ENCODE results near the gene FAM3D. TPM values are rescaled to one million over a fixed set of nuclear protein-coding genes. Genes with fewer than 3 reads are reported as not detected.
"Not testable (repeated sequence)": the region's sequence is repeated elsewhere in the genome, so short reads cannot be mapped to it uniquely, and the experiment has no call there.

Gene FAM3D
- total RNA-seq, 1 experiment from 2014 or later, result not detected

- no peak for DNase-seq (ENCODE audit: low read depth, low spot score)
- ChIA-PET POLR2A (no interaction called here), CTCF (no interaction called here)
- no peak for ATAC-seq
- H3K9me3 ChIP-seq (ENCODE audit: control insufficient read depth, insufficient read depth, low read depth, low read length), result peaks cover 7% of the 10 kb centered on the region; the same call in 1 of the 2 replicates
- TF ChIP-seq POLR2AphosphoS5 (IDR thresholded peaks at IDR 0.05; ENCODE audit: low read depth, low read length) (no peak), SIN3A (IDR thresholded peaks at IDR 0.05; ENCODE audit: borderline replicate concordance, insufficient read depth, low read depth, low read length) (no peak), TCF7L2 (IDR thresholded peaks at IDR 0.05; ENCODE audit: low read depth, low read length) (no peak), REST (IDR thresholded peaks at IDR 0.05; ENCODE audit: insufficient read depth in 1 of 2, low read depth in 2 of 2, low read length in 1 of 2) (no peak)
- H3K4me1 ChIP-seq (ENCODE audit: control insufficient read depth, insufficient read depth, low read length), result no peaks in the 10 kb centered on the region
- intact Hi-C loops (cut with micrococcal nuclease; ENCODE audit: unreplicated experiment) (no loop called here), in situ Hi-C loops (cut with HindIII; ENCODE audit: low pct_unique_long_range_greater_than_20kb, low sequenced_read_pairs) (no loop called here)
- no peaks in the 10 kb centered on the region for H3K27me3 ChIP-seq (ENCODE audit: control insufficient read depth, insufficient read depth, low read length)
- no peak overlapping the region for H3K4me3 ChIP-seq (ENCODE audit: low read depth in 2 of 2, low read length in 2 of 2)
- no TSS peak for BruUV-seq (replicated peaks)
- no peaks in the 10 kb centered on the region for H3K36me3 ChIP-seq (ENCODE audit: control insufficient read depth, insufficient read depth, low read length)
- no peak overlapping the region for H3K27ac ChIP-seq (ENCODE audit: low read length)
Measured at GRCh38 chr3:58696093-58696492, 29.5 kb upstream of the FAM3D start.

DNA sequence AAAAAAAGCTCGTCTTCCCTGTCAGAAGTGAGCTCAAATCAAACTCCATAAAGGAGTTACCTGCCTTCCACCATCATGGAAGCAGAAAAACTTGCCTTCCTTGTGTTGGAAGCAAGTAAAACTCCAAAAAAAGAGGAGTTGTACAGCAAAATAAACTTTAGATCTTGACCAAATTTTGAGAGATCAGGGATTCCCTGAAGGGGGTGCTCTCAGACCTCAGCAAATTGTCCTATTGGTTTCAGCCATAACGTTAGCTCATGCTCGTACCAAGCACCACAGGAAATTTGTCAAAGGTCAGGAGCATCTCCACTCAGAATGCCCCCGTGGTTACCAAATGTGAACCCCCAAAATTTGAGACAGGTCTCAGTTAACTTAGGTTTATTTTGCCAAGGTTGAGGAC is 28.7 kb upstream of the FAM3D start:
- H3K9me3 ChIP-seq (ENCODE audit: control insufficient read depth, insufficient read depth, low read depth, low read length); POLR2A ChIA-PET; in situ Hi-C loops (cut with HindIII; ENCODE audit: low pct_unique_long_range_greater_than_20kb, low sequenced_read_pairs): not testable (repeated sequence)

DNA sequence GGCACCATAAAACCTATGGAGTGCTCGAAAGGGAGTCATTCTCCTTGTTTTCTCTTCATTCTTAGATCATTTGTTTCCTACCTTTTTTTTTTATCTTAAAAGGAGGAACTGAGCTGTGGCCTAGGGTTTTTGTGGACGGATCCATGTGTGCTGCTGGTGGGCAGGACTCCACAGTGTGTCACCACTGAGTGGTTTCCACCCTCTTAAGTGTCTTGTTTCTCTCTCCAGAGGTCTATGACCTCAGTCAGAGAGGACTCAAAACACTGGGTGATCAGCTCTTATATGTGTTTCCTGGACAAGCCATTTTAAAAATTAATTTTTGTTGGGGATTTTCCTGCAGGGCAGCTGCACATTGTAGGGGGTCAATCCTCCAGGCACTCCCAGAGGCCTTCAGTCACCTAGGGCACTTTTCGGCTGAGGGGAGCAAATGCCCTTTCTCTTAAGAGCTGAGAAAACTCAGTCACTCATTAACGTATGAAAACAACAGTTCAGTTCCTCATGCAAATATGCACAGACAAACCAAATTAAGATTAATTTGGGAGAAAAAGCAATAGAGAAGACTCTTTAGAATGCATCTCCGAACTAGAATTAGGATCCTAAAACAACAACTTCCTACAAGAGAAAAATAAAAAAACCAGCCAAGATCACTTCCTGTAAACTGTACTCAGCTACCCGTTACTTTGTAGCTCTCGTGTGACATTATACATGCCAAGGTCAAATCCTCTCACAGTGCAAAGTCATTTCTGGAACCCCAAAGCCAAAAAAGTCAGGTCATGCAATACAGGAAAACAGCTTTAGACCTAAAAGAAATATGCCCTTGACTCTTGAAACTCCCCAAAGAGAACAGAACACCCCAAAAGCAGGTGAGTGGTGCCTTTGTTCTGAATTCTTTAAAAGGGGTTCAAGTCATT is 27.6 kb upstream of the FAM3D start:
- no peaks in the 10 kb centered on the region for H3K27me3 ChIP-seq (ENCODE audit: control insufficient read depth, insufficient read depth, low read length)
- no peak overlapping the region for H3K27ac ChIP-seq (ENCODE audit: low read length)
- H3K4me1 ChIP-seq (ENCODE audit: control insufficient read depth, insufficient read depth, low read length), result no peaks in the 10 kb centered on the region
- H3K9me3 ChIP-seq (ENCODE audit: control insufficient read depth, insufficient read depth, low read depth, low read length), result peaks cover 7% of the 10 kb centered on the region; the same call in 1 of the 2 replicates
- TF ChIP-seq CTCF (IDR thresholded peaks at IDR 0.05) (no peak), REST (IDR thresholded peaks at IDR 0.05; ENCODE audit: insufficient read depth in 1 of 2, low read depth in 2 of 2, low read length in 1 of 2) (no peak), TCF7L2 (IDR thresholded peaks at IDR 0.05; ENCODE audit: low read depth, low read length) (no peak), POLR2AphosphoS5 (IDR thresholded peaks at IDR 0.05; ENCODE audit: low read depth, low read length) (no peak), SIN3A (IDR thresholded peaks at IDR 0.05; ENCODE audit: borderline replicate concordance, insufficient read depth, low read depth, low read length) (no peak)
- in situ Hi-C loops (cut with HindIII; ENCODE audit: low pct_unique_long_range_greater_than_20kb, low sequenced_read_pairs), result no loop called here
- no peaks in the 10 kb centered on the region for H3K36me3 ChIP-seq (ENCODE audit: control insufficient read depth, insufficient read depth, low read length)
- ChIA-PET CTCF (no interaction called here), POLR2A (interaction anchor here (0.6 kb wide), 1 partner anchor 965 kb away, joined by 12 read pairs; no protein-coding TSS in a partner anchor)
- no peak overlapping the region for H3K4me3 ChIP-seq (ENCODE audit: low read depth in 2 of 2, low read length in 2 of 2)
- DNase-seq (ENCODE audit: low read depth, low spot score), result no peak
- intact Hi-C loops (cut with micrococcal nuclease; ENCODE audit: unreplicated experiment), result no loop called here
- no peak for ATAC-seq
- no TSS peak for BruUV-seq (replicated peaks)

More for the DNA sequence above, 28.7 kb upstream of the FAM3D start:
- ATAC-seq; H3K4me3 ChIP-seq (ENCODE audit: low read depth in 2 of 2, low read length in 2 of 2); H3K27me3 ChIP-seq (ENCODE audit: control insufficient read depth, insufficient read depth, low read length); H3K36me3 ChIP-seq (ENCODE audit: control insufficient read depth, insufficient read depth, low read length); H3K27ac ChIP-seq (ENCODE audit: low read length); DNase-seq (ENCODE audit: low read depth, low spot score); BruUV-seq (replicated peaks); intact Hi-C loops (cut with micrococcal nuclease; ENCODE audit: unreplicated experiment); H3K4me1 ChIP-seq (ENCODE audit: control insufficient read depth, insufficient read depth, low read length): not testable (repeated sequence)
- CTCF ChIA-PET, result interaction anchor here (0.7 kb wide), 1 partner anchor 30 kb away, joined by 4 read pairs; no protein-coding TSS in a partner anchor

Data from Panc1 (cell line).